GM18526 (cell line): Measurements from ENCODE around the gene ESR1.

ENCODE experiments used
- POLR2A ChIP-seq: IDR thresholded peaks from 3 replicates; pipeline ENCODE4 v1.6.1; 2011; ENCODE audit not compliant: insufficient read length; ENCODE audit errors: extremely low read depth

The ESR1 gene

DNA sequence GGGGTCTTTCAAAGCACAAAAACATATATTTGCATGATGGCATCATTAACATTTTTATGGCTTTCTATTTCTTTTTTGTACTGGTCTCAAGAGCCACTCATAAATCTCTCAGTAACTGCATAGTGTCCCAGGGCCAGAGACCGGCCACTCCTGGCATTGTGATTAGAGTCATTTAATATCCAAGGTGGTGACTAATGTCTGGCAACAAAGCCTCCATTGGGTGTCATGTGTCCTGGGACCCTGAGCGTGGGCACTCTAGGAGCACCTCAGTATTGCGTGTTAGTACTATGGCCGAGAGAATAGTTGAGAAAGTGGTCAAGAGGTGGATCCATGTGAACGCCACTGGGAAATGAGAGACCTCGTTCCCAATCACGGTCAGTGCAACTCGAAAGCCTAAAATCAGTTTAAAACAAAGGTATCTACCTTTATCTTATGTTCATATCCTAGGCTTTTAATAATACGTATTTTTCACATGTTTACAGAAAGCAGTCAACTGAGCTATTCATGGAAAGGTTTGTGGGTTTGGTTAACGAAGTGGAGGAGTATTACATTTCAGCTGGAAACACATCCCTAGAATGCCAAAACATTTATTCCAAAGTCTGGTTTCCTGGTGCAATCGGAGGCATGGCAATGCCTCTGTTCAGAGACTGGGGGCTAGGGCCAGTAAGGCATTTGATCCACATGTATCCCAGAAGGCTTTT, 2.7 kb upstream of the ESR1 start:
- no peak for TF ChIP-seq POLR2A

DNA sequence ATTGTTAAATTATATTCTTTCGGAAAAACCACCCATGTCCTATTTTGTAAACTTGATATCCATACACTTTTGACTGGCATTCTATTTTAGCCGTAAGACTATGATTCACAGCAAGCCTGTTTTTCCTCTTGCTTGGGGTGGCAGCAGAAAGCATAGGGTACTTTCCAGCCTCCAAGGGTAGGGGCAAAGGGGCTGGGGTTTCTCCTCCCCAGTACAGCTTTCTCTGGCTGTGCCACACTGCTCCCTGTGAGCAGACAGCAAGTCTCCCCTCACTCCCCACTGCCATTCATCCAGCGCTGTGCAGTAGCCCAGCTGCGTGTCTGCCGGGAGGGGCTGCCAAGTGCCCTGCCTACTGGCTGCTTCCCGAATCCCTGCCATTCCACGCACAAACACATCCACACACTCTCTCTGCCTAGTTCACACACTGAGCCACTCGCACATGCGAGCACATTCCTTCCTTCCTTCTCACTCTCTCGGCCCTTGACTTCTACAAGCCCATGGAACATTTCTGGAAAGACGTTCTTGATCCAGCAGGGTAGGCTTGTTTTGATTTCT, 2.1 kb upstream of the ESR1 start:
- no peak for TF ChIP-seq POLR2A

DNA sequence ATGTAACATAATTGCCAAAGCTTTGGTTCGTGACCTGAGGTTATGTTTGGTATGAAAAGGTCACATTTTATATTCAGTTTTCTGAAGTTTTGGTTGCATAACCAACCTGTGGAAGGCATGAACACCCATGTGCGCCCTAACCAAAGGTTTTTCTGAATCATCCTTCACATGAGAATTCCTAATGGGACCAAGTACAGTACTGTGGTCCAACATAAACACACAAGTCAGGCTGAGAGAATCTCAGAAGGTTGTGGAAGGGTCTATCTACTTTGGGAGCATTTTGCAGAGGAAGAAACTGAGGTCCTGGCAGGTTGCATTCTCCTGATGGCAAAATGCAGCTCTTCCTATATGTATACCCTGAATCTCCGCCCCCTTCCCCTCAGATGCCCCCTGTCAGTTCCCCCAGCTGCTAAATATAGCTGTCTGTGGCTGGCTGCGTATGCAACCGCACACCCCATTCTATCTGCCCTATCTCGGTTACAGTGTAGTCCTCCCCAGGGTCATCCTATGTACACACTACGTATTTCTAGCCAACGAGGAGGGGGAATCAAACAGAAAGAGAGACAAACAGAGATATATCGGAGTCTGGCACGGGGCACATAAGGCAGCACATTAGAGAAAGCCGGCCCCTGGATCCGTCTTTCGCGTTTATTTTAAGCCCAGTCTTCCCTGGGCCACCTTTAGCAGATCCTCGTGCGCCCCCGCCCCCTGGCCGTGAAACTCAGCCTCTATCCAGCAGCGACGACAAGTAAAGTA, 547 bp upstream of the ESR1 start:
- no peak for TF ChIP-seq POLR2A

DNA sequence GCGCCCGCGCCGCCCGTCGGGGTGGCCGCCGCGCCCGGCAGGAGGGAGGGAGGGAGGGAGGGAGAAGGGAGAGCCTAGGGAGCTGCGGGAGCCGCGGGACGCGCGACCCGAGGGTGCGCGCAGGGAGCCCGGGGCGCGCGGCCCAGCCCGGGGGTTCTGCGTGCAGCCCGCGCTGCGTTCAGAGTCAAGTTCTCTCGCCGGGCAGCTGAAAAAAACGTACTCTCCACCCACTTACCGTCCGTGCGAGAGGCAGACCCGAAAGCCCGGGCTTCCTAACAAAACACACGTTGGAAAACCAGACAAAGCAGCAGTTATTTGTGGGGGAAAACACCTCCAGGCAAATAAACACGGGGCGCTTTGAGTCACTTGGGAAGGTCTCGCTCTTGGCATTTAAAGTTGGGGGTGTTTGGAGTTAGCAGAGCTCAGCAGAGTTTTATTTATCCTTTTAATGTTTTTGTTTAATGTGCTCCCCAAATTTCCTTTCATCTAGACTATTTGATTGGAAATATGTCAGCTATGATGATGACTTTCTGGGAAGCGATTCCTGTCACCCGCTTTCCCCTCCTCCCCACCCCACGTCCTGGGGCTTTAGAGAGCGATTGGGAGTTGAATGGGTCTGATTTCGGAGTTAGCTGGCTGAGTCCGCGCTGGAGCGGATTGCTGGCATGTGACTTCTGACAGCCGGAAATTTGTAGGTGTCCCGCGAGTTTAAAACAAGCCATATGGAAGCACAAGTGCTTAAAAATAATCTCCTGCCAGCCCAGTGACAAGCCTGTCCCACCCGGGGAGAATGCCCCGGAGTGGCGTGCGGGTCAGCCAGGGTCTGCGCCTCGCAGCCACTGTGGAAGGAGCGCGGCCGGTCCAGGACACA, 1.1 kb downstream of the ESR1 start:
- TF ChIP-seq POLR2A = no peak

DNA sequence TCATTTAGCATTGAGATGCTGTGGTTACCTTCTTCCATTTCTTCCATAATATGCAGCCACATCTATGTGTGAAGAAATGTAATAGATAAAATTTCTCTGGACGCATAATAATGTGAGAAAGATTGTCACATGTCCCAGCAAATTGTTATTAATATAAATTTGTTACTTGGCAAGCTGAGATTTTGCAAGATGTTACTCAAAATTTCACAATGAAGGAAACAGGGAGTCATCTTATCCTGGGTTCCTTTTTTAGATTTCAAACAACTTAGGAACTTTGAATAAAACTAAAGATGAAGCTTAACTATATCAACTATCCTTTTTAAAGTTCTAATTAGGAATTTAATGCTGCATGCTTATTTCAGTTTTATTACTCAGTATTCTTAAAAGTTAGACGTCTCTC, 3.6 kb downstream of the ESR1 start:
- no peak for TF ChIP-seq POLR2A

DNA sequence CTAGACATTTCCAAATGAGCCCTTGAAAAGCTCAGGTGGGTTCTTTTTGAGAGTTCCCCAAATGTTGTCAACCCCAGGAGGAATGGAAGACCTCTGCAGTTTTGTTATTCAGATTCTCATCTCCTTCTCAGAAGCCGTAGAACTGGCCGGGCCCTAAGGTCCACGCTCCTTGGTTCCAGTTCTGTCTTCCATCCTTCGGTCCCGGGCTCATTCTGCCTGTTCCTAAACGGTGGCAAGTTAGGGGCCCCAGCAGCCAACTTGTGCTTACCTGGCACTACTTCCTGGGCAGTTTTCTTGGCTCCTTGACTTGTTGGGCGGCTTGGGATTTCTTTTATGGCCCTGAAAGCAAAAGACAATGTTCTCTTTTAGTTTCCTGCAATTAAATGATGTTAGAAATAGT, 6.4 kb downstream of the ESR1 start:
- no peak for TF ChIP-seq POLR2A

DNA sequence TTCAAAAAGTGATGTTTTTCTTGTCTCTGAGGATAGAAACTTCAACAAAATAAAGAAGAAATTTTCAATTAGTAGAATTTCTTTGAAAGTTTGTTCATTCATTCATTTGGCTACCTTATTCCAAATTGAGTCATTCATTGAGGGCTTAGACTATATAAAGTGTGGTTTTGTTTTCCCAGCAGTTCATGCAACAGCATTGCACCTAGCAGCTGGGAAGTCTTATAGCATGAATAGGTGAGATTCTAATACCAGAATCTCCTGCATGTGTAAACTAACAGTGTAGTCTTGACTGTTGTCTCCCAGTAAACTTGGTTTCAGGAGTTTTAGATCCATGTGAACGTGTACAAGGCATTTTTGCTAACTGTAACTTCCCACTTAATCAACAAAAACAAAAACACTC, 7.1 kb downstream of the ESR1 start:
- no peak for TF ChIP-seq POLR2A

DNA sequence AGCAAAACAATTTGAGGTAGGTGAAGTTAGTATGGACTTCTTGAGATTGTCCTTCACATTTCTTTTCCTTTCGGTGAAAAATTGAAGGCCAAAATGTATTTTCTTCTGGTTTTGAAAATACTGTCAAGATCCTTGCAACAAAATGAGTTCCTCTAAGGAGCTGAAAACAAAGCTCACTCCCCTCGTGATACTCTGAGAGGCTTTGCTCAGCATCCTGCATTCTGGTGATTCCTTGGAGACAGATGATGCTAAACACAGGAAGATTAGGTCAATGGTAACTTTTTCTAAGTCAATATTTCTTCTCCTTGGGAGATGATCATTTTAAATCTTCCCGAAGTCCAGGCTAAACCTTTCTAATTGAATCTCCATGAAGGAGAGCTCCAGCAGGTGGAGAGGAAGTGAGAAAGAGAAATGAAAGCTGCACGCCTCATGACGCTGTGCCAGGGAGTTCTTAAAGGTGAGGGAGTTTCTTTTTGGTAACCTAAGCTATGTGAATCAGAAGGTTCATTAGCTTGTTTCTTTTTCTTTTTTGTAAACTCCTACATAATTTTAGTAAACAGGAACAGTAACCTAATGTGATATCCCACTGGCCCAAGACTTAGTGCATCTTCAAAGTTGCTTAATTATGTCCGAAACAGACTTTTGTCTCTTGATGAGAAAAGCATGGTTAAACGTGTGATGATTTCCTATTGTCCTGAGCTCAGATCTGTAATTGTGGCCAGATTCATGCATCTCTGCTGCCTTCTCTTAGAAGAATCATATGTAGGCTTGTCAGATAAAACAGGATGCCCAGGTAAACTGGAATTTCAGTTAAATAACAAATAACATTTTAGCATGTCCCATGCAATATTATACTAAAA, 15.0 kb downstream of the ESR1 start:
- TF ChIP-seq POLR2A = no peak

DNA sequence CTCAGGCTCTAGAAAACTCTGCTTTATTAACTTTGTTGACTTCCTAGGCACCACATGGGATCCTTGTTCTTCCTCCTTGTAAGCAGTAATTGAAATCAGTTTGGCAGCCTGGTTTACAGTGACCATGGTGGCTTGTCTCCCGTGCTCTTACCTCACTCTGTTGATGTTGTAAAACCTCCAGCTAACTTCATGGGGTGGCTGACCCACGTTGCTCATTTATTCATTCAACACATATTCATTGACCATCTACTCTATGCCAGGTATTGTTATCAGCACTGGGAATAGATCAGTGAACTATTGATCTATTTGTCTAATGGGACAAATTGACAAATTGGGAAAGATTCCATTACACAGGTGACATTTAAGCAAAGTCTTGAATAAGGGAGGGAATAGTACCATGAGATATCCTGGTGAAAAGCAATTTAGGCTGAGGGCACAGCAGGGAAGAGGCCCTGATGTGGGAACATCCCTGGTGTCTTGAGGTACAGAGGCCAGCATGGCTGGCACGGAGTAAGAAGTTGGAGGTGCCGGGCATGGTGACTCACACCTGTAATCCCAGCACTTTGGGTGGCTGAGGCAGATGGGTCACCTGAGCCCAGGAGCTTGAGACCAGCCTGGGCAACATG, 19.1 kb downstream of the ESR1 start:
- TF ChIP-seq POLR2A = no peak

DNA sequence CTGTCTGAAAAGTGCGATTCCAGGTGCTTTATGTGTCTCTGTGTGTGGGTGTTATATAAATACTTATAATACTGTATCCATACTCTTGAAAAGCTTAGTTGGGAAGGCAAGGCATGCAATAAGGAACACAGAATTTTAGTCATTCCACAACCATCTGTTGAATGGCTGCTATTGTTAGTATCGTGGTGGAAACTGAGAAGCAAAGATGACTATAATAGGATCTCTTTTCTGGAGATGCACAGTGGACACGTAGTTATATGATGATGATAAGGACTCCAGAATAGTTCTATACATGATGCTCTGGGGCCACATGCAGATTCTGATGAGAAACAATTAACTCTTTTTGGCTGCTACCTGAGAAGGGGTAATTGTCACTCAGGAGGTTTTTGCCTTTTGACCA, 25.2 kb downstream of the ESR1 start:
- no peak for TF ChIP-seq POLR2A

DNA sequence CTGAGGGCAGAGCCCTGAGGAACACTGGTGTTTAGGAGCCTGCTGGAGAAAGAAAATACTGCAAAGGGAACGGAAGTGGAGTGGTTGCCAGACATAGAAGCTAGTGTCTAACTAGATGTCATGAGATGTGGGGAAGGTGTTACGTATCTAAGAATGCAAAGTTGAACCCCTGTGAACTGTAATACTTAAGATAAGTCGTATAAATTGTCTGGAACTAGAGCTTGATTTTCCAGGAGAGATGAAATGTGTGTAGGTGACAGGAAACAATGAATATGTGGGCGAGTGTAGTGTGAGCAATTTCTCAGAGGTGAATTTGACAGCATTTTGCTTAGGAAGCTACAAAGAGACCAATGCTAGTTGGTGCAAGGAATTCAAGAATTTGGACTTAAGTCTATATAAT, 27.9 kb downstream of the ESR1 start:
- no peak for TF ChIP-seq POLR2A

DNA sequence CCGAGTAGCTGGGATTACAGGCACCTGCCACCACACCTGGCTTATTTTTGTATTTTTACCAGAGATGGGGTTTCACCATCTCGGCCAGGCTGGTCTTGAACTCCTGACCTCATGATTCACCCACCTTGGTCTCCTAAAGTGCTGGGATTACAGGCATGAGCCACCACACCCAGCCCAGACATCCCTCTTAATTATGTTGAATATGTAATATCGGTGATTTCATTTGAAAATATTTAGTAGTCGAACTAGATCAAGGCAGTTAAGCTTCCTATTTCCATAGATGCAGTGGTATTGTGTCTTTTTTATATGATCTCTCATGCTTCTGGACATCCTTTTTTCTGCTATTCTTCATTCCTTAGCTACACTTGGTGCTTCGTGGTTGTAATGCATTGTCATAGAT, 29.7 kb downstream of the ESR1 start:
- no peak for TF ChIP-seq POLR2A

DNA sequence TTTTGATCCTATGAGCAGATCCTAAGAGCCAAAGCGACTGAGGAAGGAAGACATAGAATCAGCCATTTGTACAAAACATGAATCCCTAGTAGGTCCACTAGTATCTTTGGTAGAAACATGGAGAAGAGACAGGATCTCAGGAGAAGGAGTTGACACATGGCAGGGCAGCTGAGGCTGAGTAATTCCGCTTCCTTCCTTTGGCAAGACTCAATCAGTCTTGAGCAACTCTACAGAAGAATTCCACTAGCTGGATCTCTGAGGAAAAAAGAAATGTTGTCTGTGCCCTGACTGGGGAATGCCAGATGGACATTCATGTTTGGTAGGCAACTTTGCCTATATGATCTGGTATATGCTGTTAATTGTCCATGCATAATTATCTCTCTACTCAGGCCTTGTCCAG, 35.3 kb downstream of the ESR1 start:
- TF ChIP-seq POLR2A = no peak

DNA sequence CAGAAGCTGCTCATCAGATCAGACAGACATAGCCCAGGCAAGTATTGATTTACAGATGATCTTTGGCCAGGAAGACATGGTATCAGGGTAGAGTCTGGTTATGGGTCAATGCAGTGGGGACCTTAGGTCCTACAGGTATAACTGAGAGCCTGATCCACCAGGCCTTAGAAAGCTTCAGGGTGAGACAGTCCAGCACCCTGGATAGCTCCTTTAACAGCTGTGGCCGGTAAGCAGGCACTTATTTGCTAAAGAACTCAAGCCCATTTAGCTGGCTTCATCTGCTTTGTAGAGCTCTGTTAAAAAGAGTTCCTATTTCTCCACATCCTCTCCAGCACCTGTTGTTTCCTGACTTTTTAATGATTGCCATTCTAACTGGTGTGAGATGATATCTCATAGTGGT, 39.6 kb downstream of the ESR1 start:
- no peak for TF ChIP-seq POLR2A

DNA sequence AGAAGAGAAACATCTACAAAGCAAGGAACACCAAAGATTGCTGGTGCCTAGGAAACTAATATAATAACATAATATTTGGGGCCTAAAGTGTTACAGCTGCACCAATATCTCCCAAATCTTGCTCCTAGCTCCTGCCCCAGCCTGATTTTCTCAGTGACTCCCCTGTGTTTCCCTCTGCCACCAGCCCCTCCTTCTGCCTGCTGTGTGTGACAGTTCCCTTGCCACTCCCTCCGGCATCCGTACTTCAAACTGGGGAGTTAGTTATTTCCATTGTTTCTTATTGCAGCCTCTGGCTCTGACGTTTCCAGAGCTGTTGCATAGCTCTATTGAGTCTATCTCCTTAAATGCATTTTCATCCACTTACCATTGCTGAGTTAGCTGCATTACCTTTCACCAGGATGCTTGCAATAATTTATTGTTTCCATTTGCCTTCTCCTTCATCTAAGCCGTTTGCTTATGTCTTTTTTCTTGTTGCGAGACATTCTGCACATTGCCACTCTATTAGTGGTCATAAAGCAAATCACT, 43.1 kb downstream of the ESR1 start:
- no peak for TF ChIP-seq POLR2A

DNA sequence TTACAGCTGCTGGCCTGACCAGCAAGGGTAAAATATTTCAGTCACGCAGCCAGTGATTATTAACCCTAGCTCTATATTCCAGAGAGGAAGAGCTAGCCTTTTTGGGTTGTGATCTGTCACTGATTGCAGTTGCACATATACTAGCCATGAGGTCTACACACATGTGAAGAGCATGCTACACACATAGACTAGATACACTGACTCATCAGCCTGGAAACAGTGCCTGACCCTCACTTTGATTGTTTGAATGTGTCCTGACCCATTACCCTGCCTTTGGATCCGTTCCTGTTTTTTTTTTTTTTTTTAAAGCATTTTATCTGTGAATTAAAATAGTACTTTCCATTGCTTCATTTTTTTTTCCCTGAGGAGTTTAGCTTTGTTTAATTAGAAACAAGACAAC, 50.8 kb downstream of the ESR1 start:
- no peak for TF ChIP-seq POLR2A
